A172 (cell line): ENCODE measurements around the gene CTNNBL1. TPM values are rescaled to one million over a fixed set of nuclear protein-coding genes. Genes with fewer than 3 reads are reported as not detected.
A peak's percentile ranks its signal among the peaks of the same experiment; 100 is the strongest.

Experiments
- DNase-seq: peaks from one replicate; pipeline ENCODE4 v3.0.0-alpha.2; 2015; ENCODE audit warnings: low spot score
- total RNA-seq: library from RNA; depleted of rRNA; stranded (reverse); fragments of >200 nt; shearing (Covaris generic); gene quantifications from 2 replicates; pipeline ENCODE4 v1.2.3, GENCODE V29; 2014

Gene CTNNBL1
- total RNA-seq, 1 experiment from 2014 or later = 48.0 TPM

- no peak for DNase-seq
These were observed 127.9 kb downstream of the CTNNBL1 start for GRCh38 chr20:37821696-37822095.

GRCh38 chr20:37822141-37822601 is 128.3 kb downstream of the CTNNBL1 start:
- peak; percentile 53 for DNase-seq

- no peak for DNase-seq
These were observed 129.6 kb downstream of the CTNNBL1 start for GRCh38 chr20:37823296-37823980.

- no peak for DNase-seq
These were observed 133.8 kb downstream of the CTNNBL1 start for GRCh38 chr20:37827605-37828004.

GRCh38 chr20:37828684-37829083 is 134.9 kb downstream of the CTNNBL1 start:
- no peak for DNase-seq

GRCh38 chr20:37829128-37829527 is 135.3 kb downstream of the CTNNBL1 start:
- no peak for DNase-seq

- DNase-seq = no peak
These were observed 139.5 kb downstream of the CTNNBL1 start for GRCh38 chr20:37833221-37833896.

- no peak for DNase-seq
These were observed 143.1 kb downstream of the CTNNBL1 start for GRCh38 chr20:37836926-37837325.

GRCh38 chr20:37837924-37838323 is 144.1 kb downstream of the CTNNBL1 start:
- DNase-seq = no peak

- DNase-seq = no peak
These were observed 145.1 kb downstream of the CTNNBL1 start for GRCh38 chr20:37838769-37839431.

GRCh38 chr20:37839432-37839827 is 145.6 kb downstream of the CTNNBL1 start:
- DNase-seq = no peak

GRCh38 chr20:37839955-37840354 is 146.1 kb downstream of the CTNNBL1 start:
- no peak for DNase-seq

GRCh38 chr20:37841389-37841788 is 147.6 kb downstream of the CTNNBL1 start:
- no peak for DNase-seq

GRCh38 chr20:37841971-37842370 is 148.1 kb downstream of the CTNNBL1 start:
- no peak for DNase-seq

- no peak for DNase-seq
These were observed 151.4 kb downstream of the CTNNBL1 start for GRCh38 chr20:37845241-37845681.

GRCh38 chr20:37845878-37846277 is 152.0 kb downstream of the CTNNBL1 start:
- no peak for DNase-seq

- no peak for DNase-seq
These were observed 152.7 kb downstream of the CTNNBL1 start for GRCh38 chr20:37846573-37846972.

- DNase-seq = no peak
These were observed 154.9 kb downstream of the CTNNBL1 start for GRCh38 chr20:37848706-37849105.

GRCh38 chr20:37849156-37849555 is 155.3 kb downstream of the CTNNBL1 start:
- DNase-seq = no peak

GRCh38 chr20:37849566-37849965 is 155.7 kb downstream of the CTNNBL1 start:
- no peak for DNase-seq

- no peak for DNase-seq
These were observed 156.3 kb downstream of the CTNNBL1 start for GRCh38 chr20:37850036-37850592.

- DNase-seq = no peak
These were observed 157.0 kb downstream of the CTNNBL1 start for GRCh38 chr20:37850724-37851355.
